Midbrain (tissue), 1 donor: Measurements from ENCODE around the gene WWTR1.
A peak's percentile ranks its signal among the peaks of the same experiment; 100 is the strongest.

ENCODE experiments used
- DNase-seq: peaks from one replicate; lab custom pipeline; 2025; lab: John Stamatoyannopoulos, UW

Gene WWTR1

DNA sequence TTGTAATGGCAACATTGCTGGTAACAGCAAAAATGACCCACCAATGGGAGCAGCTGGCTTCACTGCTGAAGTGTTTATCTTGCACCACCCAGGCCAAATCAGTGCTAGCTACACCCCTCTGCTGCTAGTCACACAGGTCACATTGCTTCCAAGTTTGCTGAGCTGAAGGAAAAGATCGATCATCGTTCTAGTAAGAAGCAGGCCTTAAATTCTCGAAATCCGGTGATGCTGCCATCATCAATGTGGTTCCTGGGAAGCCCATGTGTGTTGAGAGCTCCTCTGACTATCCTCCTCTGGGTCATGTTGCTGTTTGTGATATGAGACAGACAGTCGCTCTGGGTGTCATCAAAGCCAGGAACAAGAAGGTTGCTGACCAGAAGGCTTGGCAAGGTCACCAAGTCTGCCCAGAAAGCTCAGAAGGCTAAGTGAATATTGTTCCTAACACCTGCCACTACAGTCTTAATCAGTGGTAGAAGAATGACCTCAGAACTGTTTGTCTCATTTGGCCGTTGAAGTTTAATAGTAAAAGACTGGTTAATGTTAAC is 162.2 kb downstream of the WWTR1 start:
- DNase-seq = no peak

DNA sequence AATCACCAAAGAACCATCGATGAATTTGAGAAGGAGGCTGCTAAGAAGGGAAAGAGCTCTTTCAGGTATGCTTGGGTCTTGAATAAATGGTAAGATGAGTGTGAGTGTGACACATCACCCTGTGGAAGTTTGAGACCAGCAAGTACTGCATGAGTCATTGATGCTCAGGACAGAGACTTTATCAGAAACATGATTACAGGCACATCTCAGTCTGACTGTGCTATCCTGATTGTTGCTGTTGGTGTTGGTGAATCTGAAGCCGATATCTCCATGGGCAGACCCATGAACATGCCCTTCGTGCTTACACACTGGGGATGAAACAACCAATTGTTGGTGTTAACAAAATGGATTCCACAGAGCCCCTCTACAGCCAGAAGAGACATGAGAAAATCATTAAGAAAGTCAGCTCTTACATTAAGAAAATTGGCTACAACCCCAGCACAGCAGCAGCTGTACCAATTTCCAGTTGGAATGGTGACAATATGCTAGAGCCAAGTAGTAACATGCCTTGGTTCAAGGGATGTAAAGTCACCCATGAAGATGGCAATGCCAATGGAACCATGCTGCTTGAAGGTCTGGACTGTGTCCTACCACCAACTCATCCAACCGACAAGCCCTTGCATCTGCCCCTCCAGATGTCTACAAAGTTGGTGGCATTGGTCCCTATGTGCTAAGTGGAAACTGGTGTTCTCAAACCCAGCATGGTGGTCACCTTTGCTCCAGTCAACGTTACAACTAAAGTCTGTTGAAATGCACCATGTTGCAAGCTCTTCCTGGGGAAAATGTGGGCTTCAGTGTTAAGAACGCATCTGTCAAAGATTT is 162.9 kb downstream of the WWTR1 start:
- DNase-seq = no peak

DNA sequence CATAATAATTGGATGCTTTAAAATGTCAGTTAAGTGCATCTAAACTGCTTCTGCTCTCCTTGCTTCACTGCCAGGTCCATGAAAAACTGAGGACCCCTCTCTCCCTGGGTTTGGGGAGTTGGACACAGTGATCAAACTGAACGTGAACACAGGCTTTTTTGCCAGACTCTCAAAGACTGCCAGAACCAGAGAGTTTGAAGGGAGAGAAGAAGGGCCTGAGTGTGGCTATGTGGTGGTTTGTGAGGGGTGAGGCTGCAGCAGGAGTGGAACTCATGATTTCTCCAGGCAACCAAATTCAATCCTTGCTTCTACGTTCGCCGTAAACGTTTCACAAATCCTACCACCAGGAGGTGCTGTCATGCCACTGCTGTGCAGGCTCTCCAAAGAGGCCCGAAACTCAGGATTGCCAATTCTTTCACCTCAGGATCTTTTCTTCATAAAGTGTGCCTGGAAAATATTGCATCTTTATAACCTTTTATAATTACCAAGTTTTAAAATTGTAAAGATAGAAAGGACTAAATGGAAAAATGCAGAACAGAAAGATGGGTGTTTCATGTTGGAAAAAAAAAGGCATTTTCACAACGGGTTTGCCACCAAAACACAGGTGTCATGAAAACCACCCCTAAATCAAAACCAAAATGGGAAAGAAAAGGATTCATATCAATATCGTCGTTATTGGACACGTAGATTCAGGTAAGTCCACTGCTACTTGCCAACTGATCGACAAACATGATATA is 163.6 kb downstream of the WWTR1 start:
- peak; percentile 55 for DNase-seq

DNA sequence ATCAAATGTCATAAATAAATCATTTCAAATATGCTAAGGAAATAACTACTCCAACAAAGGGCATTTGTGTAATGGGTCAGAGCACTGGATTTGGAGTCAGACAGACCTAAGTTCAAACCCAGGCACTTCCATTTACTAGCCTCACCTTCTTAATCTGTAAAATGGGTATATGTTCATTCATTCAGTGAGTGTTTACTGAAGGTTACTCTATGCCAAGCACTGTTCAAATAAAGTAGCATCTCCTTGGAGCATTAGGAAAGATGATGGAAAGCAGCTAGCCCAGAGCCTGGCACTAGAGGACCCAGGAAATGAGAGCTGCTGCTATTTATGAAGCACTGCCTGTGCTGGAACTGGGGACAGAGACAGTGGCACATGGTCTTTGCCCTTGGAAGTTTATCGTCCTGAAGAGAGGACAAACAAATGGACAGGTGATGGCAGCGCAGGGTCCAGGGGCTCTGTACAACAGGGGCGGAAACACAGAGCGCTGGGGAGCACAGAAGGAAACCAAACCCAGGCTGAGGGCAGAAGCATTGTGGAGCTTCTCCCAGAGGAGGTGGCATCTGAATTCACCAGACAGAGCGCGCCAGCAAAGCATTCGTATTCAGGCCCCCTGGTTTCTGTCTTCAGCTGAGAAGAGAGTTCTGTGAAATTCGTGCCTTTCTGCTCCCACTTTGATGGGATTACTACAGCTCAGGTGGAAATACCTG is 164.4 kb downstream of the WWTR1 start:
- no peak for DNase-seq

DNA sequence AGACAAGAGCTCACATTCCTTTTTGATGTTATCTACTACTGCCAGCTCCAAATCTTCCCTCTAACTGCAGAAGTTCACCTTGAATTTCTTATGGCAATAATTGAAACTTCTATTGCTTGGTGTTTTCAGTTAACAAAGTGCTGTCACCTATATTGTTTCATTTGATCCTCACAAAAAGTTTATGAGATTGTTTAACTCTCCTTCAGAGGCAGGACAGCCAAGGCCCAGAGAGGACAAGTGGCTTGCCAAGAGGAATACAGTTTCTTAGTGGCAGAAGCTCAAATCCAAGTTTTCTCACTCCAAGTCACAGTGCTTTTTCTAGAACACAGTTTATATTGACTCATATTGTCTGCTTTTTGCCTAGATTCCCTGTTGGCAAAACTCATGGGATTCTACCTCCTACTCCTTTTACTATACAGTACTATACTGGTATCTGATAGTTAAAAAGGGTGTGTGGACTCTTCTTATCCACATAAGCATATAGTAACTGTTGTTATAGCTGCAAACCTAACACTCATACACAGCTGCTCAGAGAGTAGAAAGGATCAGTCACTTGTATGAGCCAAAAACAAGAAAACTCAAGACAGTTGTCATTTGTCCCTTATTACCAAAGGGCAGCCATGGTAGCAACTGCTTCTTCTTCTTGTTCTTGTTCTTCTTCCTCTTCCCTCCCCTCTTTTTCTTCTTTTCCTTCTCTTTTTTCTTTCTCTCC is 167.4 kb downstream of the WWTR1 start:
- DNase-seq = no peak

DNA sequence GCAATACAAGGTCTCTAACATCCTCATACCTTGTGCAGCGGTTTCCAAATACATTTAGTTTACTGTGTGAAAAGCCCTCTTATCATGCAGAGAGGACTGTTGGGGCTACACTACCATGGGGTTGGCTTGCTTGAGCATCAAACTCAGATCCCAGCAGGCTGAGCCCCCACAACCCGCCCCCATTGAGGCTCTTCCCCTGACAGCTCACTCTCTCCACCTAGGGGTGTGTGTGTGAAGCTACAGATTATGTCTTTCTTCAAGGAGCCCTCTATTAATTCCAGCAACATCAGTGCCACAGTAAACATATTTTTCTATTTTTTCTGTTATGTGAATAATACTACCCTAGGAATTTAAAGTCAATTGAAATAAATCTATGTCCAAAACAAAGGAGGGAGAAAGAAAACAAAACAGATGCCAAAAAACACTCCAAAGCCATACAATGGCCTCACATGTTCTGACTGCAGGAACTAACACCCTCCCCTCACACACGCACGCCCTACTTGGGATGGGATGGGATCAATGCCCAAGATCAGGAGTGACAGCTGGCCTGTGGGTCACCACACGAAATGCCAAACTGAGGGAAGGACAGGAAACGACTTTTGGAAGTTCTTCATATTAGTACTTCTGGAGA is 168.7 kb downstream of the WWTR1 start:
- DNase-seq = no peak

DNA sequence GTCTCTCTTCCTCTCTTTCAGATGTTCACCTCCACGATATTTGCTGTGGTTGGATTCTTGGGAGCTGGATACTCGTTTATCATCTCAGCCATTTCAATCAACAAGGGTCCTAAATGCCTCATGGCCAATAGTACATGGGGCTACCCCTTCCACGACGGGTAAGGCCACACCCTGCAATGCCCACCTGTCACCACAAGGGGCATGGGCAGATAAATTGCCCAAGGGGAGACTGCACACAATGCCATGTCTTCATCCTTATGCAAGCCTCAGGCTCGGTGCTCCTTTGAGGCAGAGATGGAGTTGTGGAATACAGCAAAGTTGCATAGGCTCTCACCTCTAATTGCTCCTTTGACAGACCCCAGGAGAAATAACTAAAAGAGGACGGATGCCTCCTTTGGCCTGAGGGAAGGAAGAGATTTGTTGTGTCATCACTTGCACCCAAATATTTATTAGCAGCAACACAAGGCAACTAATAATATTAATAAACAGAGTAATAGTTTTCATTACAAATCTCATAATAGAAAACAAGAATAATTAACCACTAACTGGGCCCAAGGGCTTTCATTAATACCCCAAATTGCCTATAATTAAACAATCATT is 170.1 kb downstream of the WWTR1 start:
- no peak for DNase-seq

DNA sequence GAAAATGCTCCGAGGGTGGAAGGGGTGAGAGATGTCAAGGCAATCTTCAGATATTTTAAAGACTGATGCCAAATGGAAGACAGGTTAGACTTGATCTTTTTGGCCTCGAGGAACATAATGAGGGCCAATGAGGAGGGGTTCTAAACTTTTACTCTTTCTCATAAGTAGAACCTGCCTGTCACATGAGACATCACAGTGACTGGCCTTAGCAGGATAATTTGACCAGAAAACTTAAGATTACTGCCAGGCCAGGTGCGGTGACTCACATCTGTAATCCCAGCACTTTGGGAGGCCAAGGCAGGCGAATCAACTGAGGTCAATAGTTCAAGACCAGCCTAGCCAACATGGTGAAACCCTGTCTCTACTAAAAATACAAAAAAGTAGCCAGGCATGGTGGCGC is 171.1 kb downstream of the WWTR1 start:
- DNase-seq = no peak

DNA sequence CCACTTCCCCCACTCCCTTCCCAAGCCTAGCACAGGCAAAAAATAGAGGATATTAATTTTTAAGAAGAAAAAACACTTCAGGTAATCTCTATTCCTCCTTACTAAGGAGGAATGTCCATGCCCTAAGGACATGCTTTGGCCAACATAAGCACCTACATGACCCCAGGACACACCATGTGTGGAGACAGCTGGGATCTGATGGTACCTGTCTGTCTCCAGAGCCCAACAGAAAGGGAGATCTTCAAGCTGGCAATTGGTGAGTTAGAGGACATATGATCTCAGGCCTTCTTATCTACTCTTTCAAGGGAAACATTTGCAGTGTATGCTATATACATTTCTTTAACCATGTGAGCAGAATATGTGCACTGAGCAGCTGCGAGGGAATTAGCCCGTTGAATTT is 176.3 kb downstream of the WWTR1 start:
- DNase-seq = no peak

DNA sequence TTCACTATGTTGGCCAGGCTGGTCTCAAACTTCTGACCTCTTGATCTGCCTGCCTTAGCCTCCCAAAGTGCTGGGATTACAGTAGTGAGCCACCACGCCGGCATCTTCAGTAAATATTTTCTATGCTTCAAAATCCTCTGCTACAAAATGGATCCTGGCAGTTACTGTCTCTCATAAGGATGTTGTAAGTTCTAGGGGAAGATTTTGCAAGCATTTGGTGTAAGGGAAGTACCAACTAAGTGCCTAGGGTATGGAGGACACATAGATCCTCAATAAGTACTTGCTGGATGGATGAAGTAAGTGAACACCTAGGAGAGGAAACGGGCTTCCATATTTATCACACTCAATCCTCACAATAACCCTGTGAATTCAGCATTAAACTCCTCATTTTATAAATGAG is 176.8 kb downstream of the WWTR1 start:
- DNase-seq = no peak

DNA sequence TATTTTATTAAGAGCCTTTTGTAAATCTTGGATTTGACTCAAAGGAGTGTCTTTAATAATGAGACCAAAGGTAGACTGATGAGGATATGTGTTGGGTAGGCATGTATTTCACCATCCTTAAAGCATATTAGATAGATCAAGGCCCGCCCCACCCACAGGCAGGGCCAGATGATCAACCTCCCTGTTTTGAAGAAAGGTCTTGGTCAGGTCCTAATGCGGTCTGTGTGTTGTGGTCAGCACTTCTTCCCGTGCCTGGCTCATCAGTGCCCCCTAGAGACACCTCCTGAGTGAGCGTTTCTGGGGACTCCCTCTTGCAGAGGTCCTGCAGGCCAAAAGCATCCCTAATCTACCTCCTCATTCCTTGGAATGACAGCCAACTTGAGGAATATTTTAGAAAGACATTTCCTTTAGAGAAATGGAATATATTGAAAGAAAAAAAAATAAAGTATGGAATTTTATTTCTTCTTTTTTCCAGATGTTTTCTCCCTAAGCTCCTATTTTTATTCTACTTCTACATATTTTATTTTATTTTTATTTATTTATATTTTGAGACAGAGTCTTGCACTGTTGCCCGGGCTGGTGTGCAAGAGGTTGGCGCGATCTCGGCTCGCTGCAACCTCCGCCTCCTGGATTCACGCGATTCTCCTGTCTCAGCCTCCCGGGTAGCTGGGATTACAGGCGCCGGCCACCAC is 177.4 kb downstream of the WWTR1 start:
- peak; percentile 70 for DNase-seq

DNA sequence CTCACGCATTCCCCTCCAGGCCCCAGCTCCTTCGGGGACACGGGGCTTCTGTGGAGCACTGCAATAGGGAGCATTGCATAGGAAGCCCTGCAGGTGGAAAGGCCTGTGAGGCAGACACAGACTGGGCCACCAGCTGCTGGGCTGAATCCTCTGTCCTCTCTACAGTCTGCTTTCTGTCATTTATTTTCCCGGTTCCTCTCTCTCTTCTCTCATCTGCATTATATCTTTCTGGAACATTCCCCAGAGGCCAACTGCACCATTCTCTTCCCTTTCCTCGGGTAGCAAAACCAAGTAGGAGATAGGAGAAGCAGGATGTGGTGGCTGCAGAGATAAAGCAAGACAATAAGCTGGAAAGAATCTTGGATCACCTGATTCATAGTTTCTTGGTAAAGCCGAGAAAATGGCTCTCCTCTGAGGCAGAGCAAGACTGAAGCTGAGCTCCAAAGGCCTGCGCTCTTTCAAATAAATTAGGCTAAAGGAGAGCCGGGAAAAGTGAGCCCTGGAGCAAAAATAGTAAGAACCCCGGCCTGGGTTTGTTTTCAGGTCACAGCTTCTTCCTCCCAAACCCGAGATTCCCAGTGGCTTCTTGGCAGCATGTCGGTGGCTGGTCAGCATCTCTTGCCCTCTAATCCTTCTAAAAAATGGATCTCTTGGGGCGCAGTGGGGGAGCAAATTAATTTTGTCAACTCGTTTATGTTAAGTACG is 178.1 kb downstream of the WWTR1 start:
- DNase-seq = no peak

DNA sequence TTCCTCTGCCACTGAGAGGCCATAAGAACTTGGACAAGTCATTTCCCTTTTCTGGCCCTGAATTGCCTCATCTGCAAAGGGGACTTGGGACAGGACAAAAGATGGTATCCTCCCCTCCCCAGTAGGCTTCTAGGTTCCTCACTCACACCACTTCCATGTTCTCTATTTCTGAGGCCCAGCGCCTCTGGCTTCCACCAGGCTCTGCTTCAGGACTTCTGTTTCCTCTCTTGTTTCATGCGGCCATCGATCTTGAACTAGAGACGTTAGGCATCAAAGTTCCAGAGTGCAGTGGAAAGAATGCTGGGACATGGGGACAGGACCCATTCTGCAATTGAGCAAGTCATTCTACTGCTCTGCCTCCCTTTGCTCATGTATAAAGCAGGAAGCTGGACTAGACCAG is 181.6 kb downstream of the WWTR1 start:
- DNase-seq = no peak

DNA sequence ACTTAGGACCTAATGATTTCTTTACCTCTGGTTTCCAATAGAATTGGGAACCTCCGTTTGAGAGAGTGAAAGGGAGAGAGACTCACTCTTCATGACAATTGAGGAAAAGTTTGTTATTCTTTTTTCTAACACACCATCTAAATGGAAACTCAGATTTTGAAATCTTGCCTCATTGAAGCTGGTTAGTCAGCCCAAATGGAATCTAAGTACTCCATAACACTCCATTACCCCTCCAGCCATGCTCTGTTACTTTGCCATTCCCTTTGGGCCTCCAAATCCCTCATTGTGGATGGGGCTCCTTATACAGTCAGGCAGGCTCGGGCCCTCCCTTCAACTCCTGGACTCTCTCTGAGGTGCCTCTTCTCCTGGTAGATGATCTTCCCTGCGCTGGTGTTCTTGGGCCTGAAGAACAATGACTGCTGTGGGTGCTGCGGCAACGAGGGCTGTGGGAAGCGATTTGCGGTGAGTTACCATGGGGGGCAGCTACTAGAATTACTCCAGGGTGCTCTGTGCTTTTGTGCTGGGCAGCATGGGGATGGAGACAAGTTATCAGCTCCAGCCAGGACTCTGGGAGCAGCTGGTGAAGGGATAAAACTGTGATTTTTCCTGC is 182.3 kb downstream of the WWTR1 start:
- DNase-seq = no peak

DNA sequence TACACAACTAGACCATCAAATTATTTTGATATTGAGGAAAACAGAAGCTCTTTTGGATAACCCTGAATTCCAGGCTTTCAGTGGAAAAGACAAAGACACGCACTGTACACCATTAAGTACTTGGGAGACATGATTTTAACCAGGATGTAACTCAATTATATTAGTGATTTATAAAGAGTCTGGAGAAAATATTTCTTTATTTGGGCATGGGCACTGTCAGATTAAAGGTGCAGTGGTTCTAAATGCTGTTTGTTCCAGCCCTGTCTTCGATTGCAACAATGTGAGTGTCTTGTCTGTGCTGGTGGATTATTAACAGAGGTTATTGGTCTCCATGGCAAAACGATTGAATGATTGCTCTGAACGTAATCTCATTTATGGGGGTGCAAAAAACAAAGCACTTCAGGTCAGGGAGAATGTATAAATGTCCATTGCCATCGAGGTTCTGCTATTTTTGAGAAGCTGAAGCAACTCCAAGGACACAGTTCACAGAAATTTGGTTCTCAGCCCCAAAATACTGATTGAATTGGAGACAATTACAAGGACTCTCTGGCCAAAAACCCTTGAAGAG is 183.5 kb downstream of the WWTR1 start, which contains the start of gene TM4SF4:
Gene TM4SF4 (plus strand): TSS at position 448 of the 568 bp plus-strand sequence. CDS start 181 bp downstream, outside the sequence.
- no peak for DNase-seq

DNA sequence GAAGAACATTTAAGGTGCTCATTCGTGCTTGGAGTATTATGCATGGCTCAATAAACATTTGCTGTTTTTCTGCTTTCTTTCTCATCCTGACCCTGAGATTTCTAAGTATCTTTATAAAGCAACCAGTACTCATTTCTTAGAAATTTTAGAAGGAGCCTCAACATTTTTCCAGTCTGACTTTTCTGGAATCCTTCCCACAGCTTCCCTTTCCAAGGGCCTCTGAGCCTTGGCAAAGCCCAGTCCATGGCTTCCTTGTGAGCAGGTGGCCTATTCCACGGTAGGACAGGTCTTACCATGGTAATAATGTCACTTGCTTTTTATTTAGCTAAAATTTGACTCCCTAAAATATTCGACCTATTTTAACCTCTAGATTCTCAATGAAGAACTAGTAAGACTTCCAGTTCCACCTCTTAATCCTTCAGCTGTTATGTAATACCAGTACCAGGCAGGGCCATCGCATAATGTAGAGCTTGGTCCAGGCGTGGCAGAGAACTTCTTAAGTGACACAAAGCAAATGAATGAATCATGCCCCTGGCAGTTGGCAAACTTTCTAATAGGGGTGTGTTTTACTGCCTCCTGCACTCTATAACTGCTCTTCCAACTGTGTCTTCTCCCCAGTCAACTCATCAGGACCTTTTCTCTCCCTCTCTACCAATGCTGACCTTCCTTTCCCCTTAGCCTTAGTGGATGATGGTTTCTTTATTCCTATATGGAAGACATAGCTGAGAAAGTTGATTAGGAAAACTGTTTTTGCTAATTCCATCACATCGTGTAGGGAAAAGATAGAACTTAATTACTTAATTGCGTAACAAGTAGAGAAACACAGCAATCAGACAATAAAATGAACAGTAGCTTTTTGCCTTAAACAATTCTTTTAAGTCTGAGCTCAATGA is 184.2 kb downstream of the WWTR1 start:
- DNase-seq = no peak

DNA sequence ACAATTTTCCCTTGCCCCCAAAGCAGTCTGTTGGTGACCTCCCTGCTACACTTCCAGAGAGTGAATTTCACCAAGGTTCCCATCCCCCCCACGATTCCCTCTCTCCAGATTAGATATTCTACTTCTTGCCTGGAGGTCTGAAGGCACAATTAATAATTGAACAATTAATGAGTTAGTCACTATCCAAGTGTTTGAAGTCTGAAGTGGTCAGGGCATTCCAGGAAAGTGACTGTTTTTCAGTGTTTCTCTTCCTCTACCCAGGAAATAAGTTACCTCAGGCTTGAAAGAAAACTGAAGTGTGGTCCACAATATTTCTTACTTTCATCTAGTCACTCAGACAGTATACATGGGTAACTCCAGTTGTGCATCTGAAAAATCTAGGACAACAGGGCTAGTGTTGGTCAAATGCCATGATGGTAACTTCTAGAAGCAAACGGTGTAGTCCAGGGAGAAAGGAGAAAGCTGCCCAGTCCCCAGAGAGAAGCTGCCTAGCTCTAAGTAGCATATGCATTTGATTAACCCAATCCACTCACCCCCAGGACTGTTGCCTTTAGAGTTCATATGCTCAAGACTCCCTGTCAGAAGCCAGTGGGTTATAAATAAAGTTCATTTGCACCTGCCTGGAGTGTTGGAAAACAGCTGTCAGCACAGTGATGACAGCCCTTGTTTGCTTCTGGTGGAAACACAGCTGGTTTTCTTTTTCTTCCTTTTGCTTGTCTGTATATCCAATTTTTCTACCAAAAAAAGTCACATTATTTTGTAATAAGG is 185.6 kb downstream of the WWTR1 start:
- DNase-seq = no peak
